Endothelial cell of umbilical vein (primary cell): ENCODE results near the gene SYK. TPM values are rescaled to one million over a fixed set of nuclear protein-coding genes. Genes with fewer than 3 reads are reported as not detected.

Experiments used
- BruUV-seq: library from RNA; stranded (reverse); fragments of 400-500 nt; replicated peaks from 2 replicates; lab custom pipeline; 2021; lab: Mats Ljungman, UMichigan
- CTCF ChIA-PET: fragments of 300-600, 350-600 bp; sonication (Branson Sonifier 250); formaldehyde crosslinking; loops from one replicate; lab custom pipeline; 2021; ENCODE audit warnings: antibody characterized with exemption, inconsistent platforms; lab: Charles Lee
- POLR2A ChIA-PET: fragments of 300-600, 350-600 bp; sonication (Branson Sonifier 250); formaldehyde crosslinking; loops from one replicate; lab custom pipeline; 2021; ENCODE audit warnings: antibody characterized with exemption, inconsistent platforms; lab: Charles Lee
- DNase-seq: peaks from one replicate; pipeline ENCODE4 v3.0.0-alpha.2; 2011; ENCODE audit warnings: low read depth, low spot score
- FAIRE-seq: peaks from 2 replicates; lab custom pipeline; 2011; peaks lifted over from hg19 to GRCh38; lab: Jason Lieb, UNC
- H2AFZ ChIP-seq: 2 replicates; pipeline ENCODE4 v1.6.0; 2012; ENCODE audit warnings: low read depth, low read length, control low read depth, inconsistent platforms
- H3K27ac ChIP-seq: 2 replicates; pipeline ENCODE4 v1.5.1; 2011; ENCODE audit warnings: low read depth, mild to moderate bottlenecking, control low read depth, low read length, moderate library complexity; ENCODE audit not compliant: insufficient read depth
- H3K27me3 ChIP-seq, 2 experiments: 2 replicates each; pipeline versions ENCODE4 v1.6.0 to v1.6.1; 2011; ENCODE audit warnings: low read length in 2 of 2, mixed read lengths in 1 of 2; ENCODE audit not compliant: control insufficient read depth in 2 of 2, insufficient read depth in 2 of 2
- H3K36me3 ChIP-seq, 2 experiments: 2 replicates in 1 of 2; 3 replicates in 1 of 2; pipeline ENCODE4 v1.5.1; 2011; ENCODE audit warnings: low read length in 2 of 2, mild to moderate bottlenecking in 1 of 2, moderate library complexity in 1 of 2; ENCODE audit not compliant: control insufficient read depth in 2 of 2, insufficient read depth in 2 of 2; ENCODE audit errors: extremely low read depth in 1 of 2
- H3K4me1 ChIP-seq: 3 replicates; pipeline ENCODE4 v1.5.1; 2011; ENCODE audit warnings: mild to moderate bottlenecking, low read length; ENCODE audit not compliant: control insufficient read depth, insufficient read depth; ENCODE audit errors: extremely low read depth
- H3K4me2 ChIP-seq: 2 replicates; pipeline ENCODE4 v1.6.1; 2011; ENCODE audit warnings: low read length, control low read depth, mixed read lengths; ENCODE audit not compliant: insufficient read depth
- H3K4me3 ChIP-seq, 3 experiments: fragments of 200-600 bp in 1 of 3; sonication (generic), shearing (Covaris generic) in 1 of 3; replicated peaks in 1 of 3; 2 replicates each; pipeline ENCODE4 v1.5.1; 2011 to 2016; ENCODE audit warnings: control low read depth in 3 of 3, low read length in 3 of 3, mild to moderate bottlenecking in 2 of 3, inconsistent platforms in 1 of 3, low read depth in 1 of 3, moderate library complexity in 1 of 3; ENCODE audit not compliant: insufficient read depth in 1 of 3
- H3K79me2 ChIP-seq: 2 replicates; pipeline ENCODE4 v1.6.0; 2012; ENCODE audit warnings: low read length, inconsistent platforms; ENCODE audit not compliant: control insufficient read depth, insufficient read depth
- H3K9ac ChIP-seq: replicated peaks from 2 replicates; pipeline ENCODE3; 2011; ENCODE audit warnings: low read length, control low read depth; ENCODE audit not compliant: insufficient read depth; ENCODE audit errors: extremely low read depth
- H3K9me1 ChIP-seq: replicated peaks from 3 replicates; pipeline ENCODE4 v1.6.0; 2011; ENCODE audit warnings: mild to moderate bottlenecking, low read length; ENCODE audit not compliant: control insufficient read depth, insufficient read depth; ENCODE audit errors: extremely low read depth
- H3K9me3 ChIP-seq: replicated peaks from 2 replicates; pipeline ENCODE4 v1.5.1; 2012; ENCODE audit warnings: low read length, inconsistent platforms; ENCODE audit not compliant: control insufficient read depth, insufficient read depth
- H4K20me1 ChIP-seq: replicated peaks from 2 replicates; pipeline ENCODE3; 2011; ENCODE audit warnings: mild to moderate bottlenecking, low read length; ENCODE audit not compliant: control insufficient read depth, insufficient read depth; ENCODE audit errors: extremely low read depth
- EZH2 ChIP-seq: IDR thresholded peaks from 2 replicates; pipeline ENCODE4 v1.6.1; 2012; ENCODE audit warnings: borderline replicate concordance, low read depth, mild to moderate bottlenecking, moderate library complexity, low read length, inconsistent platforms; ENCODE audit not compliant: severe bottlenecking
- FOS ChIP-seq: IDR thresholded peaks from 2 replicates; pipeline ENCODE4 v1.6.1; 2011; ENCODE audit warnings: mild to moderate bottlenecking, low read length, moderate library complexity, borderline replicate concordance; ENCODE audit not compliant: insufficient read depth
- GATA2 ChIP-seq: IDR thresholded peaks from 2 replicates; pipeline ENCODE4 v1.7.0; 2011; ENCODE audit warnings: low read depth, mild to moderate bottlenecking, moderate library complexity, mixed read lengths, low read length; ENCODE audit not compliant: insufficient read length, insufficient read depth
- JUN ChIP-seq: IDR thresholded peaks from 2 replicates; pipeline ENCODE4 v1.6.1; 2011; ENCODE audit warnings: borderline replicate concordance, low read depth; ENCODE audit not compliant: insufficient read length, insufficient read depth
- MYC ChIP-seq: IDR thresholded peaks from one replicate; pipeline ENCODE4 v1.6.1; 2011; ENCODE audit warnings: mild to moderate bottlenecking, low read depth, low read length
- POLR2A ChIP-seq: IDR thresholded peaks from 2 replicates; pipeline ENCODE4 v1.6.1; 2012; ENCODE audit warnings: low read depth, mild to moderate bottlenecking, control low read depth, low read length
- POLR2AphosphoS5 ChIP-seq: IDR thresholded peaks from 2 replicates; pipeline ENCODE4 v1.6.1; 2012; ENCODE audit warnings: low read depth, mild to moderate bottlenecking, control low read depth, low read length, moderate library complexity; ENCODE audit not compliant: insufficient read depth
- dilution Hi-C: fragments of 300-500 bp; cut with MboI; formaldehyde crosslinking; loops from one replicate; pipeline ENCODE4 v1.15.0; 2019; ENCODE audit warnings: low sequenced_read_pairs; ENCODE audit not compliant: extremely low pct_ligation_motif_present
- intact Hi-C: fragments of 100-400 bp; cut with micrococcal nuclease; formaldehyde crosslinking; loops from one replicate; pipeline ENCODE4 v1.10.0; 2022
- polyA plus RNA-seq, 4 experiments: library from polyadenylated mRNA; depleted of rRNA in 3 of 4; stranded (reverse) in 3 of 4; unstranded in 1 of 4; fragments of >200 nt; gene quantifications; 2 replicates each; pipeline versions ENCODE4 v1.2.1 to v1.2.3, GENCODE V29; 2011 to 2012; ENCODE audit warnings: missing spikeins in 1 of 4
- total RNA-seq: library from RNA; stranded (reverse); gene quantifications from 2 replicates; pipeline ENCODE4 v1.2.3, GENCODE V29; 2021
- TF ChIP-seq, protein P1 (sequence below): IDR thresholded peaks from 2 replicates; pipeline ENCODE4 v1.6.1; 2011; ENCODE audit not compliant: insufficient read depth, insufficient read length
- TF ChIP-seq, protein P2 (sequence below), 2 donors: IDR thresholded peaks; 1 replicate in 1 of 2; 2 replicates in 1 of 2; pipeline ENCODE4 v1.5.1; 2011; ENCODE audit warnings: low read length in 2 of 2, mild to moderate bottlenecking in 2 of 2, moderate library complexity in 2 of 2, control low read depth in 1 of 2, inconsistent platforms in 1 of 2, low read depth in 1 of 2; ENCODE audit not compliant: insufficient read depth in 1 of 2; ENCODE audit errors: extremely low read depth in 1 of 2

The SYK gene
- total and polyA plus RNA-seq, 2 donors (not counting 3 experiments of a cell fraction or from before 2014, with no cell fraction given), result not detected

DNA sequence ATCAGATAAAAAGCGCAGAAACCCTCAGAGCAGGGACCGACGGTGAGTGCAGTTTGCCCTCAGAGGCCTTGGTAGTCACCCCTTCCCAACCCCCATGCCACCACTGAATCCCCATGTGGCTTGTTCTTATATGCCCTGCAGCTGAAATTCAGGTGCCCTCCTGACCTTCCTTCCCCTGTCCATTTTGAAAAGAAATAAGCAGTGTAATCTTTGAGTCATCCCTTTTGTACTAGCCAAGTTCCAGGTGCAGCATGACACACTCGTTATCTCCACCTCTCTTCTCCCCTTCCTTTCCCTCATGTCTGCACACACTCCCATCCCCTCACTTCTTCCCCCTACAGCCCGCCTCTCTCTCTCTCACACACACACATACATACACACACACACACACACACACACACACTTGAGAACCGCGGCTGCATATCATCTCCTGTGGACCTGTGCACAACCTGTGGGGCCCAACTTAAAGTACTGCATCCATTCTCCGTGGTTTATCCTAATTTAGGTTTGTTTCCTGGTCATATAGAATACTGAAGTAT, 53.1 kb downstream of the SYK start:
- CTCF ChIA-PET, result no interaction called here

More for the DNA sequence above, 53.1 kb downstream of the SYK start:
- Histone ChIP-seq H3K27me3 (no peaks in the 10 kb centered on the region), H3K4me1 (no peaks in the 10 kb centered on the region), H4K20me1 (no peaks in the 10 kb centered on the region), H2AFZ (no peak overlapping the region), H3K4me2 (no peak overlapping the region), H3K36me3 (no peaks in the 10 kb centered on the region), H3K9ac (no peak overlapping the region), H3K27ac (no peak overlapping the region), H3K9me1 (no peaks in the 10 kb centered on the region), H3K9me3 (no peaks in the 10 kb centered on the region), H3K79me2 (no peaks in the 10 kb centered on the region), H3K4me3 (no peak overlapping the region)
- intact Hi-C loops (no loop called here), dilution Hi-C loops (no loop called here)
- DNase-seq, result no peak
- TF ChIP-seq EZH2 (no peak), POLR2AphosphoS5 (no peak), MYC (no peak), POLR2A (no peak), GATA2 (no peak), JUN (no peak), FOS (no peak)
- TF ChIP-seq, protein P1, sequence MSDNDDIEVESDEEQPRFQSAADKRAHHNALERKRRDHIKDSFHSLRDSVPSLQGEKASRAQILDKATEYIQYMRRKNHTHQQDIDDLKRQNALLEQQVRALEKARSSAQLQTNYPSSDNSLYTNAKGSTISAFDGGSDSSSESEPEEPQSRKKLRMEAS, result no peak
- TF ChIP-seq, protein P2, sequence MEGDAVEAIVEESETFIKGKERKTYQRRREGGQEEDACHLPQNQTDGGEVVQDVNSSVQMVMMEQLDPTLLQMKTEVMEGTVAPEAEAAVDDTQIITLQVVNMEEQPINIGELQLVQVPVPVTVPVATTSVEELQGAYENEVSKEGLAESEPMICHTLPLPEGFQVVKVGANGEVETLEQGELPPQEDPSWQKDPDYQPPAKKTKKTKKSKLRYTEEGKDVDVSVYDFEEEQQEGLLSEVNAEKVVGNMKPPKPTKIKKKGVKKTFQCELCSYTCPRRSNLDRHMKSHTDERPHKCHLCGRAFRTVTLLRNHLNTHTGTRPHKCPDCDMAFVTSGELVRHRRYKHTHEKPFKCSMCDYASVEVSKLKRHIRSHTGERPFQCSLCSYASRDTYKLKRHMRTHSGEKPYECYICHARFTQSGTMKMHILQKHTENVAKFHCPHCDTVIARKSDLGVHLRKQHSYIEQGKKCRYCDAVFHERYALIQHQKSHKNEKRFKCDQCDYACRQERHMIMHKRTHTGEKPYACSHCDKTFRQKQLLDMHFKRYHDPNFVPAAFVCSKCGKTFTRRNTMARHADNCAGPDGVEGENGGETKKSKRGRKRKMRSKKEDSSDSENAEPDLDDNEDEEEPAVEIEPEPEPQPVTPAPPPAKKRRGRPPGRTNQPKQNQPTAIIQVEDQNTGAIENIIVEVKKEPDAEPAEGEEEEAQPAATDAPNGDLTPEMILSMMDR (IDR thresholded peaks at IDR 0.05; ENCODE audit: extremely low read depth in 1 of 2, insufficient read depth in 1 of 2, low read depth in 1 of 2, low read length in 2 of 2), result no peak
- FAIRE-seq, result no peak
- no TSS peak for BruUV-seq
- POLR2A ChIA-PET, result no interaction called here
